Activated CD4-positive, alpha-beta T cell treated with anti-CD3 and anti-CD28 coated beads for 24 hours (primary cell): ENCODE measurements around the gene BMP6.

ENCODE experiments used
- DNase-seq, 2 donors: peaks; one replicate each; pipeline ENCODE4 v3.0.0-alpha.2; 2020; ENCODE audit warnings: low read depth in 2 of 2

Gene BMP6

GRCh38 chr6:7828124-7828523 is 102.2 kb downstream of the BMP6 start:
- no peak for DNase-seq

GRCh38 chr6:7832904-7833750 is 107.2 kb downstream of the BMP6 start:
- DNase-seq: no peak

- no peak for DNase-seq
Observed at GRCh38 chr6:7833751-7834070, 107.8 kb downstream of the BMP6 start.

GRCh38 chr6:7836371-7837026 is 110.6 kb downstream of the BMP6 start:
- DNase-seq: no peak

- DNase-seq: no peak
Observed at GRCh38 chr6:7841781-7842468, 116.0 kb downstream of the BMP6 start.

- no peak for DNase-seq
Observed at GRCh38 chr6:7846966-7847818, 121.3 kb downstream of the BMP6 start.

GRCh38 chr6:7848229-7848628 is 122.3 kb downstream of the BMP6 start:
- DNase-seq: no peak

GRCh38 chr6:7851780-7852179 is 125.9 kb downstream of the BMP6 start:
- no peak for DNase-seq

GRCh38 chr6:7859591-7859990 is 133.7 kb downstream of the BMP6 start:
- no peak for DNase-seq

- DNase-seq: no peak
Observed at GRCh38 chr6:7865781-7866180, 139.9 kb downstream of the BMP6 start.

- no peak for DNase-seq
Observed at GRCh38 chr6:7866526-7866925, 140.6 kb downstream of the BMP6 start.

GRCh38 chr6:7868926-7869325 is 143.0 kb downstream of the BMP6 start:
- no peak for DNase-seq

- no peak for DNase-seq
Observed at GRCh38 chr6:7878401-7878964, 152.6 kb downstream of the BMP6 start.

- no peak for DNase-seq
Observed at GRCh38 chr6:7879043-7879442, 153.1 kb downstream of the BMP6 start.

GRCh38 chr6:7879579-7879978 is 153.7 kb downstream of the BMP6 start:
- DNase-seq: no peak

GRCh38 chr6:7879980-7880717 is 154.2 kb downstream of the BMP6 start:
- DNase-seq: no peak

- no peak for DNase-seq
Observed at GRCh38 chr6:7880718-7881107, 154.8 kb downstream of the BMP6 start.

- DNase-seq: no peak
Observed at GRCh38 chr6:7881765-7882500, 156.0 kb downstream of the BMP6 start.

GRCh38 chr6:7882505-7883257 is 156.8 kb downstream of the BMP6 start:
- no peak for DNase-seq
